Thoracic aorta (tissue), 2 donors: ENCODE measurements around the gene GDNF. TPM values are rescaled to one million over a fixed set of nuclear protein-coding genes. Genes with fewer than 3 reads are reported as not detected.

Experiments
- ATAC-seq: fragments of 150-250 bp; one replicate; pipeline ENCODE4 v1.8.0; 2017; ENCODE audit warnings: low read depth; ENCODE audit not compliant: insufficient number of reproducible peaks, low FRiP score
- DNase-seq: peaks from one replicate; pipeline ENCODE4 v3.0.0-alpha.2; 2020; ENCODE audit warnings: low spot score
- H3K27ac ChIP-seq, 2 donors: fragments of 200-600 bp; sonication (generic); 1 replicate in 1 of 2; 2 replicates in 1 of 2; pipeline ENCODE4 v1.5.1; 2016; ENCODE audit warnings: mild to moderate bottlenecking in 2 of 2, moderate library complexity in 2 of 2
- H3K27me3 ChIP-seq: fragments of 200-600 bp; sonication (generic); replicated peaks from 2 replicates; pipeline ENCODE4 v1.6.0; 2016; ENCODE audit warnings: mild to moderate bottlenecking; ENCODE audit not compliant: insufficient read depth
- H3K36me3 ChIP-seq: fragments of 200-600 bp; sonication (generic); one replicate; pipeline ENCODE4 v1.5.1; 2016
- H3K4me1 ChIP-seq, 2 donors: fragments of 200-600 bp; sonication (generic); 1 replicate in 1 of 2; 2 replicates in 1 of 2; pipeline versions ENCODE4 v1.5.1 to v1.6.0; 2016; ENCODE audit warnings: low read depth in 2 of 2, mild to moderate bottlenecking in 1 of 2; ENCODE audit not compliant: control insufficient read depth in 1 of 2
- H3K4me3 ChIP-seq: fragments of 200-600 bp; sonication (generic); 2 replicates; pipeline ENCODE4 v1.5.1; 2016; ENCODE audit warnings: mild to moderate bottlenecking
- H3K9me3 ChIP-seq: fragments of 200-600 bp; sonication (generic); 2 replicates; pipeline ENCODE4 v1.5.1; 2016
- total RNA-seq, 2 donors: library from RNA; depleted of rRNA; stranded (reverse); fragments of >200 nt; gene quantifications; one replicate each; pipeline versions ENCODE4 v1.1.0 to v1.2.3, GENCODE V29; 2016
- TF ChIP-seq, protein P1 (sequence below): fragments of 200-600 bp; sonication (generic); IDR thresholded peaks from one replicate; pipeline ENCODE4 v1.5.1; 2019; ENCODE audit warnings: antibody characterized with exemption

GDNF gene
- total RNA-seq, 2 donors from 2014 or later: 1.3 TPM; not detected in 1

DNA sequence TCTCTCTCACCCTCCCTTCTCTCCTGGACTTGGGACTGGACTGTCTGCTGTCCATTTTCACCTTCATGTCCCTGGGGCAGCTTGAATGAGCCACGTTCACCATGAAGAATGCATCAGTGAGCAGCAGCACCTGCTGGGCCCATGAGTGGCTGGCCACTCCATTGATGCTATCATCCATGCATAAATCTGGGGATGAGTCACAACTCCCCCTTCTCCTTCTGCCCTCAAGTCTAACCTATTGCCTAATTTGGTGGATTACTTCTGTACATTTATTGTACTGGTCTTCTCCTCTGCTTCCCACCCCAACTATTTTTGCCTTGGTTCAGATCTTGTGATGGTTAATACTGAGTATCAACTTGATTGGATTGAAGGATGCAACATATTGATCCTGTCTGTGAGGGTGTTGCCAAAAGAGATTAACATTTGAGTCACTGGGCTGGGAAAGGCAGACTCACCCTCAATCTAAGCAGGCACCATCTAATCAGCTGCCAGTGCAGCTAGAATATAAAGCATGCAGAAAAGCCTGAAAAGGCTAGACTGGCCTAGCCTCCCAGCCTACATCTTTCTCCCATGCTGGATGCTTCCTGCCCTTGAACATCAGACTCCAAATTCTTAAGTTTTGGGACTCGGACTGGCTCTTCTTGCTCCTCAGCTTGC is 46.7 kb downstream of the GDNF start:
- no peaks in the 10 kb centered on the region for H3K4me1 ChIP-seq
- ATAC-seq: no peak
- no peaks in the 10 kb centered on the region for H3K27me3 ChIP-seq
- H3K4me3 ChIP-seq: no peak overlapping the region
- no peak overlapping the region for H3K27ac ChIP-seq
- H3K9me3 ChIP-seq: peaks cover 8% of the 10 kb centered on the region
- DNase-seq: no peak
- TF ChIP-seq, protein P1, sequence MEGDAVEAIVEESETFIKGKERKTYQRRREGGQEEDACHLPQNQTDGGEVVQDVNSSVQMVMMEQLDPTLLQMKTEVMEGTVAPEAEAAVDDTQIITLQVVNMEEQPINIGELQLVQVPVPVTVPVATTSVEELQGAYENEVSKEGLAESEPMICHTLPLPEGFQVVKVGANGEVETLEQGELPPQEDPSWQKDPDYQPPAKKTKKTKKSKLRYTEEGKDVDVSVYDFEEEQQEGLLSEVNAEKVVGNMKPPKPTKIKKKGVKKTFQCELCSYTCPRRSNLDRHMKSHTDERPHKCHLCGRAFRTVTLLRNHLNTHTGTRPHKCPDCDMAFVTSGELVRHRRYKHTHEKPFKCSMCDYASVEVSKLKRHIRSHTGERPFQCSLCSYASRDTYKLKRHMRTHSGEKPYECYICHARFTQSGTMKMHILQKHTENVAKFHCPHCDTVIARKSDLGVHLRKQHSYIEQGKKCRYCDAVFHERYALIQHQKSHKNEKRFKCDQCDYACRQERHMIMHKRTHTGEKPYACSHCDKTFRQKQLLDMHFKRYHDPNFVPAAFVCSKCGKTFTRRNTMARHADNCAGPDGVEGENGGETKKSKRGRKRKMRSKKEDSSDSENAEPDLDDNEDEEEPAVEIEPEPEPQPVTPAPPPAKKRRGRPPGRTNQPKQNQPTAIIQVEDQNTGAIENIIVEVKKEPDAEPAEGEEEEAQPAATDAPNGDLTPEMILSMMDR: no peak
- H3K36me3 ChIP-seq: no peaks in the 10 kb centered on the region

DNA sequence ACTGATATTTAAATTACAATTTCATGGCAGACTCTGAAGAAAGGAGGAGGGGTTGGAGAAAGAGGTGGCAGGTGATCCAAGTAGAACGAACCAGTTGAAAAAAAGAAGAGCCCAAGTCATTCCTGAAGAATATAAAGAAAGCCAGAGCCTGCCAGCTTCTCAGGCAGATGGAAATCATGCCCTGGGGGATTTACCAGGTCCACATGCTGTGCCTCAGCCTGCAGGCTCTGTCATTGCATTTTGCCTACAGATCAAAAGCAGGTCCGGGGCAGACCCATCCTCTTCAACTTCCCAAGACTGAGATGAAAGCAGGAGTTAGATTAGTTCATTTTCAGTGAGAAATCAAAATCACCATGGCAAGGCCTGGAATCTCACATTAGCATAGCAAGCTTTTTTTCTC is 48.5 kb downstream of the GDNF start:
- H3K36me3 ChIP-seq: no peaks in the 10 kb centered on the region
- DNase-seq (no peak), ATAC-seq (no peak)
- H3K27ac ChIP-seq: no peak overlapping the region
- peaks cover 8% of the 10 kb centered on the region for H3K9me3 ChIP-seq
- H3K27me3 ChIP-seq: no peaks in the 10 kb centered on the region
- no peaks in the 10 kb centered on the region for H3K4me1 ChIP-seq
- TF ChIP-seq, protein P1: no peak
- H3K4me3 ChIP-seq: no peak overlapping the region

DNA sequence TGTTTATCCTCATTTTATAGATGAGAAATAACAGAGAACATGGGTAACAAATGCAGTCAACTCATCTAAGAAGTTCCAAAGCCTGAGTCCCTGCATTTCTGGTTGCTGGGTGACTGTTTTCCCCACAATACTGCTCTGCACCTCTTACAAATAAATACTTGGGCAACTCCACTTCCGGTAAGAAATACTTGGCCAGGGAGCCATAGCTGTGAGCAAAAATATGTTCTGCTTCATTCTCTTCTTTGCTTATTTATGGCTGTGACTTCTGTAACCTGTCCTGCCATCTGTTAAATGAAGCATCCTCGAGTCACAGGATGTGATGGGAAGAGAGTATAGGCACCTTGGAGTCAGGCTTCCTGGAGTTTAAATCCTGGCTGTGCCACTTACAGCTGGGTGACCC is 49.9 kb downstream of the GDNF start:
- H3K27ac ChIP-seq: no peak overlapping the region
- DNase-seq: no peak
- no peaks in the 10 kb centered on the region for H3K4me1 ChIP-seq
- no peaks in the 10 kb centered on the region for H3K27me3 ChIP-seq
- TF ChIP-seq, protein P1: no peak
- ATAC-seq: no peak
- H3K9me3 ChIP-seq: peaks cover 3% of the 10 kb centered on the region
- no peak overlapping the region for H3K4me3 ChIP-seq
- H3K36me3 ChIP-seq: no peaks in the 10 kb centered on the region

DNA sequence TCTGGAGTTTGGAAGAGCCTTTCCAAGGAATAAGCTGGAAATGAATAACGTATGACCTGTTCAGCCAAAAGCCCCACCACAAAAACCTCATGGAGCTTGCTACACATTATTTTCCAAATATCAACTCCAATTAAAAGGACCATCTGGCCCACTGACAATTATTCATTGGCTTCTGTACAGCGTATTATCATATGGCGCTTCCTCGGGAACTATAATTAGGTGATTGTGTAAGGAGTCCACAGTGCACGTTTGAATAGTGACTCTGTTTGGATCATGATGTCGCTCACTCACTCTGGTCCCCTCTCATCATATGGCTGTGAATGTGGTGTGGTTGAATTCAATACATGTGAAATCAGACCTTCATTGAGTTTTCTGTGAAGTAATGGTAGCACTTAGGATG is 52.1 kb downstream of the GDNF start:
- DNase-seq: no peak
- TF ChIP-seq, protein P1: no peak
- ATAC-seq: no peak
- Histone ChIP-seq H3K9me3 (no peaks in the 10 kb centered on the region), H3K4me3 (no peak overlapping the region), H3K27me3 (no peaks in the 10 kb centered on the region), H3K4me1 (no peaks in the 10 kb centered on the region), H3K36me3 (no peaks in the 10 kb centered on the region), H3K27ac (no peak overlapping the region)

DNA sequence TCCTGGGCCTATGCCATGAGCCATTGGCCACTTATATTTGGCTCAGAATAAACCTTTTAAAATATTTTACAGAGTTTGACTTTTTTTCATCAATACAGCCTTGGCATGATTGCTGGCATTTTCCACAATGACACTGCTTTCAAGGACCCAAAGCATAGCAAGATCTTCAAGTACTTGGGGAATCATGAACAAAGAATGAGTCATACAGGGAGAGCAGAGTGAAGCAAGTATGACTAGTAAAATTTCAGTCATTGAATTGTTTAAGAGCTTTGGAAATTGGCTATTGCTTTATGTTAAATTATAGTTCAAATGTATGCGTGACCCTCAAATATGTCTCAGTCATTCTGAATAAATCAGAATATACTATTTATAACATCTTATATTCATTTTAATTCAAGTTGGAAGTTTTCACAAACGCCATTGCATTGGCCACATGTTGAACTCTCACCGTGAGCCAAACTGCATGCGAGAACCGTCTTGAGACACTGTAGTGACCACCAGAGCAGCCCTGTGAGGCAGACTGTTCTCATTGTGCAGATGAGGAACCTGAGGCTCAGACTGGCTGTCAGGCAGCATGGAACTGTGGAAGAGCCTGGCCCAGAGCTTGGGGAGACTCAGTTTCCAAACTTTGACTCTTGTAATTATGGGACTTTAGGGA is 52.9 kb downstream of the GDNF start:
- Histone ChIP-seq H3K27ac (no peak overlapping the region), H3K4me1 (no peaks in the 10 kb centered on the region), H3K27me3 (no peaks in the 10 kb centered on the region), H3K9me3 (no peaks in the 10 kb centered on the region), H3K4me3 (no peak overlapping the region), H3K36me3 (no peaks in the 10 kb centered on the region)
- DNase-seq (no peak), ATAC-seq (no peak)
- TF ChIP-seq, protein P1: no peak
